Measurements from ENCODE around the gene CES5A. TPM values are rescaled to one million over a fixed set of nuclear protein-coding genes. Genes with fewer than 3 reads are reported as not detected.
"Not testable (repeated sequence)": the region's sequence is repeated elsewhere in the genome, so short reads cannot be mapped to it uniquely, and the experiment has no call there.

The CES5A gene
- total RNA-seq, 1 donor, result not detected

GRCh38 chr16:55915096-55915827 lies 40.1 kb upstream of the CES5A start:
- DNase-seq (ENCODE audit: insufficient read length, low spot score, missing footprints), result no peak
- Histone ChIP-seq H3K4me3 (ENCODE audit: insufficient read depth, low read length) (no peak overlapping the region), H3K4me1 (ENCODE audit: insufficient read depth, low read length) (no peaks in the 10 kb centered on the region), H3K4me2 (ENCODE audit: insufficient read depth, low read length) (no peak overlapping the region), H3K36me3 (ENCODE audit: insufficient read depth, low read length) (no peaks in the 10 kb centered on the region), H4K20me1 (ENCODE audit: insufficient read depth, low read length) (no peaks in the 10 kb centered on the region), H3K27me3 (ENCODE audit: insufficient read depth, low read length) (no peaks in the 10 kb centered on the region), H3K9me3 (ENCODE audit: low read depth, low read length) (no peaks in the 10 kb centered on the region), H3K27ac (ENCODE audit: low read depth, low read length) (no peak overlapping the region), H2AFZ (ENCODE audit: low read length) (no peak overlapping the region), H3K79me2 (ENCODE audit: insufficient read depth, low read length) (no peaks in the 10 kb centered on the region)
- no peak for TF ChIP-seq CTCF (IDR thresholded peaks at IDR 0.05; ENCODE audit: extremely low read depth, low read depth, low read length)

- Histone ChIP-seq H4K20me1 (ENCODE audit: insufficient read depth, low read length) (no peaks in the 10 kb centered on the region), H2AFZ (ENCODE audit: low read length) (no peak overlapping the region), H3K27me3 (ENCODE audit: insufficient read depth, low read length) (no peaks in the 10 kb centered on the region), H3K36me3 (ENCODE audit: insufficient read depth, low read length) (no peaks in the 10 kb centered on the region), H3K4me3 (ENCODE audit: insufficient read depth, low read length) (no peak overlapping the region), H3K4me2 (ENCODE audit: insufficient read depth, low read length) (no peak overlapping the region), H3K27ac (ENCODE audit: low read depth, low read length) (no peak overlapping the region), H3K79me2 (ENCODE audit: insufficient read depth, low read length) (no peaks in the 10 kb centered on the region), H3K4me1 (ENCODE audit: insufficient read depth, low read length) (no peaks in the 10 kb centered on the region), H3K9me3 (ENCODE audit: low read depth, low read length) (no peaks in the 10 kb centered on the region)
- TF ChIP-seq CTCF (IDR thresholded peaks at IDR 0.05; ENCODE audit: extremely low read depth, low read depth, low read length), result no peak
- no peak for DNase-seq (ENCODE audit: insufficient read length, low spot score, missing footprints)
Measured at GRCh38 chr16:55914383-55914782, 39.2 kb upstream of the CES5A start.

- no peaks in the 10 kb centered on the region for H3K4me1 ChIP-seq (ENCODE audit: insufficient read depth, low read length)
- no peak overlapping the region for H2AFZ ChIP-seq (ENCODE audit: low read length)
- H3K9me3 ChIP-seq (ENCODE audit: low read depth, low read length), result no peaks in the 10 kb centered on the region
- no peak overlapping the region for H3K4me3 ChIP-seq (ENCODE audit: insufficient read depth, low read length)
- no peaks in the 10 kb centered on the region for H3K79me2 ChIP-seq (ENCODE audit: insufficient read depth, low read length)
- H3K4me2 ChIP-seq (ENCODE audit: insufficient read depth, low read length), result no peak overlapping the region
- TF ChIP-seq CTCF (IDR thresholded peaks at IDR 0.05; ENCODE audit: extremely low read depth, low read depth, low read length), result no peak
- no peaks in the 10 kb centered on the region for H4K20me1 ChIP-seq (ENCODE audit: insufficient read depth, low read length)
- no peaks in the 10 kb centered on the region for H3K27me3 ChIP-seq (ENCODE audit: insufficient read depth, low read length)
- no peak for DNase-seq (ENCODE audit: insufficient read length, low spot score, missing footprints)
- no peak overlapping the region for H3K27ac ChIP-seq (ENCODE audit: low read depth, low read length)
- H3K36me3 ChIP-seq (ENCODE audit: insufficient read depth, low read length), result no peaks in the 10 kb centered on the region
Measured at GRCh38 chr16:55913716-55914115, 38.5 kb upstream of the CES5A start.

- not testable (repeated sequence) for H3K4me1 ChIP-seq (ENCODE audit: insufficient read depth, low read length); H2AFZ ChIP-seq (ENCODE audit: low read length); H3K4me2 ChIP-seq (ENCODE audit: insufficient read depth, low read length); H3K36me3 ChIP-seq (ENCODE audit: insufficient read depth, low read length); H3K79me2 ChIP-seq (ENCODE audit: insufficient read depth, low read length); H4K20me1 ChIP-seq (ENCODE audit: insufficient read depth, low read length); H3K27me3 ChIP-seq (ENCODE audit: insufficient read depth, low read length); H3K9me3 ChIP-seq (ENCODE audit: low read depth, low read length); DNase-seq (ENCODE audit: insufficient read length, low spot score, missing footprints); H3K27ac ChIP-seq (ENCODE audit: low read depth, low read length); H3K4me3 ChIP-seq (ENCODE audit: insufficient read depth, low read length)
Measured at GRCh38 chr16:55913121-55913520, 37.9 kb upstream of the CES5A start.

Measured in osteoblast (primary cell).